AG04450 (cell line): Measurements from ENCODE around the gene TOM1. TPM values are rescaled to one million over a fixed set of nuclear protein-coding genes. Genes with fewer than 3 reads are reported as not detected.

Source experiments
- CTCF ChIA-PET: fragments of 300-600, 350-600 bp; formaldehyde crosslinking; extraction: SDS; loops from one replicate; lab custom pipeline; 2022; ENCODE audit warnings: antibody characterized with exemption, inconsistent platforms; lab: Charles Lee
- POLR2A ChIA-PET: fragments of 350-600 bp; formaldehyde crosslinking; extraction: SDS; loops from one replicate; lab custom pipeline; 2021; ENCODE audit warnings: antibody characterized with exemption, inconsistent platforms; lab: Yijun Ruan, JAX
- DNase-seq: peaks from one replicate; pipeline ENCODE4 v3.0.0-alpha.2; 2011; ENCODE audit warnings: low read depth, low spot score
- H3K27ac ChIP-seq: one replicate; pipeline ENCODE4 v1.5.1; 2012; ENCODE audit warnings: low read depth, low read length, control low read depth
- H3K27me3 ChIP-seq: one replicate; pipeline ENCODE4 v1.6.0; 2012; ENCODE audit warnings: low read length; ENCODE audit not compliant: control insufficient read depth, insufficient read depth
- H3K4me3 ChIP-seq: 2 replicates; pipeline ENCODE4 v1.5.1; 2011; ENCODE audit warnings: mild to moderate bottlenecking, low read depth, low read length, control low read depth
- H3K9me3 ChIP-seq: 2 replicates; pipeline ENCODE4 v1.5.1; 2012; ENCODE audit warnings: low read length; ENCODE audit not compliant: control insufficient read depth, insufficient read depth
- CTCF ChIP-seq: IDR thresholded peaks from 2 replicates; pipeline ENCODE4 v1.5.1; 2011; ENCODE audit warnings: low read depth, low read length, control low read depth, inconsistent platforms
- polyA plus RNA-seq: library from polyadenylated mRNA; depleted of rRNA; stranded (reverse); fragments of >200 nt; gene quantifications from 2 replicates; pipeline ENCODE4 v1.2.3, GENCODE V29; 2011; rRNA removed
- small RNA-seq: library from RNA; depleted of rRNA; stranded (forward); fragments of <200 nt; gene quantifications from one replicate; pipeline ENCODE3, GENCODE V24; 2012; ENCODE audit warnings: low read depth; ENCODE audit not compliant: insufficient read length

The TOM1 gene
- polyA plus RNA-seq, 1 experiment: 40.0 TPM

- no peak overlapping the region for H3K4me3 ChIP-seq
- H3K27ac ChIP-seq: no peak overlapping the region
- no peak for DNase-seq
- ChIA-PET POLR2A (interaction anchor here (0.6 to 1.1 kb wide), 3 partner anchors 11 to 110 kb away, joined by 3 to 4 read pairs (median 3); partner anchors contain the start of gene HMOX1), CTCF (interaction anchor here (0.6 kb wide), 1 partner anchor 42 kb away, joined by 3 read pairs; no protein-coding TSS in a partner anchor)
- no peaks in the 10 kb centered on the region; the same call in 1 of the 2 replicates for H3K9me3 ChIP-seq
- H3K27me3 ChIP-seq: no peaks in the 10 kb centered on the region
- TF ChIP-seq CTCF: no peak
Observed at GRCh38 chr22:35397095-35397904, 97.6 kb downstream of the TOM1 start.

Small RNA genes lying within 50 kb of the gene (small RNA-seq; reads per million reads assigned to genes)
- gene MIR3909: 2.4 reads per million
- gene MIR6069: not detected

Other genes starting within 250 kb of the TOM1 start
- gene ISX, start 233.7 kb upstream of the TOM1 start, polyA plus RNA-seq: not detected in 2 replicates
- gene HMGXB4, start 42.4 kb upstream of the TOM1 start, polyA plus RNA-seq: 22.1 and 30.4 TPM in 2 replicates
- gene HMOX1, start 81.2 kb downstream of the TOM1 start, polyA plus RNA-seq: 55.2 and 69.7 TPM in 2 replicates
- gene MCM5, start 100.2 kb downstream of the TOM1 start, polyA plus RNA-seq: 12.0 and 15.0 TPM in 2 replicates
- gene RASD2, start 240.9 kb downstream of the TOM1 start, polyA plus RNA-seq: 0.14 and 0.41 TPM in 2 replicates